ENCODE results near the gene FAR2. TPM values are rescaled to one million over a fixed set of nuclear protein-coding genes. Genes with fewer than 3 reads are reported as not detected.

FAR2 gene
- total and polyA plus RNA-seq, 3 donors from 2014 or later: 5.1 to 25.2 (median 5.8) TPM

GRCh38 chr12:29158115-29158763 is 9.2 kb downstream of the FAR2 start:
- no peak for DNase-seq
- H3K4me1 ChIP-seq: no peaks in the 10 kb centered on the region
- no peak overlapping the region for H3K4me3 ChIP-seq
- intact Hi-C loops (cut with DNase I; ENCODE audit: low total_unique reads): no loop called here
- 78 to 86% methylated on average over 2 of the region's 2 CpGs for WGBS, 2 donors
- no peaks in the 10 kb centered on the region for H3K27me3 ChIP-seq
- TF ChIP-seq POLR2A (IDR thresholded peaks at IDR 0.05) (no peak), CTCF (IDR thresholded peaks at IDR 0.05) (no peak)
- no peaks in the 10 kb centered on the region for H3K36me3 ChIP-seq (ENCODE audit: low read depth, missing control alignments)
- H3K9me3 ChIP-seq: no peaks in the 10 kb centered on the region
- no peak overlapping the region for H3K27ac ChIP-seq

- TF ChIP-seq CTCF (IDR thresholded peaks at IDR 0.05) (no peak), POLR2A (IDR thresholded peaks at IDR 0.05) (no peak)
- H3K4me1 ChIP-seq: no peaks in the 10 kb centered on the region
- intact Hi-C loops (cut with DNase I; ENCODE audit: low total_unique reads): no loop called here
- DNase-seq: no peak
- no peak overlapping the region for H3K27ac ChIP-seq
- 80 to 83% methylated on average over 3 of the region's 3 CpGs for WGBS, 2 donors
- no peak overlapping the region for H3K4me3 ChIP-seq
- no peaks in the 10 kb centered on the region for H3K27me3 ChIP-seq
- no peaks in the 10 kb centered on the region for H3K36me3 ChIP-seq (ENCODE audit: low read depth, missing control alignments)
- H3K9me3 ChIP-seq: no peaks in the 10 kb centered on the region
These were observed 10.6 kb downstream of the FAR2 start for GRCh38 chr12:29159661-29160060.

- no peak overlapping the region for H3K27ac ChIP-seq
- no peaks in the 10 kb centered on the region for H3K9me3 ChIP-seq
- no peaks in the 10 kb centered on the region for H3K27me3 ChIP-seq
- TF ChIP-seq CTCF (IDR thresholded peaks at IDR 0.05): no peak
- no peak for TF ChIP-seq POLR2A (IDR thresholded peaks at IDR 0.05)
- 88 to 93% methylated on average over 3 of the region's 3 CpGs for WGBS, 2 donors
- intact Hi-C loops (cut with DNase I; ENCODE audit: low total_unique reads): no loop called here
- no peak for DNase-seq
- no peaks in the 10 kb centered on the region for H3K36me3 ChIP-seq (ENCODE audit: low read depth, missing control alignments)
- no peaks in the 10 kb centered on the region for H3K4me1 ChIP-seq
- no peak overlapping the region for H3K4me3 ChIP-seq
These were observed 11.2 kb downstream of the FAR2 start for GRCh38 chr12:29160230-29160629.

- H3K4me1 ChIP-seq: no peaks in the 10 kb centered on the region
These were observed 14.1 kb downstream of the FAR2 start for GRCh38 chr12:29163146-29163545.

More at GRCh38 chr12:29163146-29163545, 14.1 kb downstream of the FAR2 start:
- H3K36me3 ChIP-seq (ENCODE audit: low read depth, missing control alignments): no peaks in the 10 kb centered on the region
- TF ChIP-seq POLR2A (IDR thresholded peaks at IDR 0.05): no peak
- no peak for TF ChIP-seq CTCF (IDR thresholded peaks at IDR 0.05)
- no peaks in the 10 kb centered on the region for H3K27me3 ChIP-seq
- intact Hi-C loops (cut with DNase I; ENCODE audit: low total_unique reads): no loop called here
- 90 to 94% methylated on average over 4 of the region's 4 CpGs for WGBS, 2 donors
- no peak overlapping the region for H3K27ac ChIP-seq
- H3K9me3 ChIP-seq: no peaks in the 10 kb centered on the region
- H3K4me3 ChIP-seq: no peak overlapping the region
- DNase-seq: no peak

Data from testis (tissue), 3 donors.